HEK293T (cell line): ENCODE measurements around the gene PDS5A.
"Not testable (repeated sequence)": the region's sequence is repeated elsewhere in the genome, so short reads cannot be mapped to it uniquely, and the experiment has no call there.

Experiments used
- CTCF ChIA-PET: fragments of 350-600 bp; formaldehyde crosslinking; extraction: SDS; loops from one replicate; lab custom pipeline; 2021; ENCODE audit warnings: antibody characterized with exemption, inconsistent platforms; lab: Yijun Ruan, JAX
- POLR2A ChIA-PET: fragments of 350-600 bp; formaldehyde crosslinking; extraction: SDS; loops from one replicate; lab custom pipeline; 2020; ENCODE audit warnings: antibody characterized with exemption, inconsistent platforms; lab: Yijun Ruan, JAX
- DNase-seq: peaks from one replicate; pipeline ENCODE4 v3.0.0; 2012; ENCODE audit warnings: mixed read lengths; ENCODE audit errors: extremely low spot score
- ARNT ChIP-seq: fragments of 450-650 bp; IDR thresholded peaks from 2 replicates; pipeline ENCODE4 v1.6.1; 2017; ENCODE audit warnings: mild to moderate bottlenecking
- BHLHE40 ChIP-seq: fragments of 450-650 bp; IDR thresholded peaks from 2 replicates; pipeline ENCODE4 v1.6.1; 2016; ENCODE audit warnings: mild to moderate bottlenecking, moderate library complexity, borderline replicate concordance
- CTBP1 ChIP-seq: fragments of 450-650 bp; IDR thresholded peaks from 2 replicates; pipeline ENCODE4 v1.6.1; 2016; ENCODE audit warnings: borderline replicate concordance
- ELF4 ChIP-seq: fragments of 450-650 bp; IDR thresholded peaks from 2 replicates; pipeline ENCODE4 v1.6.1; 2017; ENCODE audit warnings: antibody characterized with exemption
- FOXA1 ChIP-seq: fragments of 450-650 bp; IDR thresholded peaks from 2 replicates; pipeline ENCODE4 v1.6.1; 2016; ENCODE audit warnings: mild to moderate bottlenecking
- FOXK2 ChIP-seq: fragments of 450-650 bp; IDR thresholded peaks from 2 replicates; pipeline ENCODE4 v1.6.1; 2016; ENCODE audit warnings: mild to moderate bottlenecking
- FOXM1 ChIP-seq: fragments of 450-650 bp; IDR thresholded peaks from 2 replicates; pipeline ENCODE4 v1.6.1; 2017; ENCODE audit warnings: mild to moderate bottlenecking, borderline replicate concordance
- HDGF ChIP-seq: fragments of 450-650 bp; IDR thresholded peaks from 2 replicates; pipeline ENCODE4 v1.6.1; 2017; ENCODE audit warnings: antibody characterized with exemption, borderline replicate concordance
- L3MBTL2 ChIP-seq: fragments of 450-650 bp; conservative IDR thresholded peaks from 2 replicates; pipeline ENCODE4 v1.6.1; 2016; ENCODE audit warnings: mild to moderate bottlenecking
- LEF1 ChIP-seq: fragments of 450-650 bp; IDR thresholded peaks from 2 replicates; pipeline ENCODE4 v1.6.1; 2017; ENCODE audit warnings: mild to moderate bottlenecking, borderline replicate concordance
- NFRKB ChIP-seq: fragments of 450-650 bp; IDR thresholded peaks from 2 replicates; pipeline ENCODE4 v1.6.1; 2016; ENCODE audit warnings: mild to moderate bottlenecking, moderate library complexity
- SP1 ChIP-seq: fragments of 450-650 bp; IDR thresholded peaks from 2 replicates; pipeline ENCODE4 v1.6.1; 2017
- SUZ12 ChIP-seq: fragments of 450-650 bp; IDR thresholded peaks from 2 replicates; pipeline ENCODE4 v1.6.1; 2016; ENCODE audit warnings: mild to moderate bottlenecking
- TARDBP ChIP-seq: fragments of 450-650 bp; IDR thresholded peaks from 2 replicates; pipeline ENCODE4 v1.6.1; 2016
- ZNF384 ChIP-seq: fragments of 450-650 bp; IDR thresholded peaks from 2 replicates; pipeline ENCODE4 v1.6.1; 2016
- TF ChIP-seq, protein P1 (sequence below): fragments of 450-650 bp; IDR thresholded peaks from 2 replicates; pipeline ENCODE4 v1.6.1; 2016

PDS5A gene

DNA sequence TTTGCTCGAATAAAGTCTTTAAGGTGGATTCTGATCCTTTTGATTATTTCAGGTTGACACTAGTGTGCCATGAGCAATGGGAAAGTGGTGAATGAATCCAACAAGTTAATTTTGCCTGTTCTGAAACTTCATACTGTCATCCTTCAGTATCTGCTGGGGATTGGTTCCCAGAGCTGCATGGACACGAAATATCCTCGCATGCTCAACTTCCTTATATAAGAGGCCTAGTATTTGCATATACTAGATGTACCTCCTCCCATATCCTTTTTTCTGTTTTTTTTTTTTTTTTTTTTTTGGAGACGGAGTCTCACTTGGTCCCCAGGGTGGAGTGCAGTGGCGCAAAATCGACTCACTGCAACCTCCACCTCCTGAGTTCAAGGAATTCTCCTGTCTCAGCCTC lies 23.0 kb upstream of the PDS5A start:
- no peak for TF ChIP-seq CTBP1
- no peak for TF ChIP-seq NFRKB
- TF ChIP-seq BHLHE40: no peak
- TF ChIP-seq ARNT: no peak
- no peak for TF ChIP-seq FOXK2
- no peak for TF ChIP-seq TARDBP
- no peak for TF ChIP-seq FOXM1
- TF ChIP-seq SP1: no peak
- TF ChIP-seq ZNF384: no peak
- TF ChIP-seq, protein P1, sequence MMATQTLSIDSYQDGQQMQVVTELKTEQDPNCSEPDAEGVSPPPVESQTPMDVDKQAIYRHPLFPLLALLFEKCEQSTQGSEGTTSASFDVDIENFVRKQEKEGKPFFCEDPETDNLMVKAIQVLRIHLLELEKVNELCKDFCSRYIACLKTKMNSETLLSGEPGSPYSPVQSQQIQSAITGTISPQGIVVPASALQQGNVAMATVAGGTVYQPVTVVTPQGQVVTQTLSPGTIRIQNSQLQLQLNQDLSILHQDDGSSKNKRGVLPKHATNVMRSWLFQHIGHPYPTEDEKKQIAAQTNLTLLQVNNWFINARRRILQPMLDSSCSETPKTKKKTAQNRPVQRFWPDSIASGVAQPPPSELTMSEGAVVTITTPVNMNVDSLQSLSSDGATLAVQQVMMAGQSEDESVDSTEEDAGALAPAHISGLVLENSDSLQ: no peak
- no peak for TF ChIP-seq LEF1
- ChIA-PET POLR2A (no interaction called here), CTCF (no interaction called here)
- no peak for DNase-seq

GRCh38 chr4:39998659-39999345 lies 21.1 kb upstream of the PDS5A start:
- no peak for TF ChIP-seq ZNF384
- no peak for TF ChIP-seq FOXM1
- no peak for TF ChIP-seq SP1
- no peak for TF ChIP-seq TARDBP
- TF ChIP-seq, protein P1: no peak
- no peak for TF ChIP-seq NFRKB
- no peak for TF ChIP-seq BHLHE40
- TF ChIP-seq CTBP1: no peak
- TF ChIP-seq ARNT: no peak
- TF ChIP-seq FOXA1: no peak
- TF ChIP-seq LEF1: no peak
- no peak for TF ChIP-seq SUZ12
- no peak for TF ChIP-seq ELF4
- TF ChIP-seq FOXK2: no peak
- TF ChIP-seq L3MBTL2: no peak
- TF ChIP-seq HDGF: no peak
- ChIA-PET POLR2A (no interaction called here), CTCF (interaction anchor here (0.6 to 1.2 kb wide), 2 partner anchors 21 to 292 kb away, joined by 5 to 6 read pairs; no protein-coding TSS in a partner anchor)
- DNase-seq: no peak

DNA sequence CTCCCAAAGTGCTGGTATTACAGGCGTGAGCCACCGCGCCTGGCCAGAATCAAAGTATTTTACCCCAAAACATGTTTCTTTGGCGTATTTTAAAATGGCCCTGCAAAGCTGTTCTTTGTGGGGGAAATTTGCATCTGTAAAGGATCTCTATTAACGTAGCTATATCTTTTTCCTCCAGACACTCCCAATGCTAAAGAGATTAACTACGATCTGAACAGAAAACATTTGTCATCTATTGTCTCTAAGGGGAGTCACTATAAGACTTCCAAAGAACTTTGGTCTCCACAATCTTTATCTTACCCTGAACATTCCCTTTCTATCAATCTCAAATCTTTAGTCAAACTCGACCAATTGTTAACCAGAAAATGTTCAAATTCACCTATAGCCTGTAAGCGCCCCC lies 19.1 kb upstream of the PDS5A start:
- CTCF ChIA-PET: no interaction called here
- no peak for DNase-seq
- POLR2A ChIA-PET: no interaction called here
- TF ChIP-seq, protein P1: no peak
- no peak for TF ChIP-seq L3MBTL2
- no peak for TF ChIP-seq TARDBP
- TF ChIP-seq HDGF: no peak
- no peak for TF ChIP-seq BHLHE40
- TF ChIP-seq FOXA1: no peak
- no peak for TF ChIP-seq CTBP1
- TF ChIP-seq LEF1: no peak
- no peak for TF ChIP-seq ELF4
- TF ChIP-seq ARNT: no peak

GRCh38 chr4:39994406-39994805 lies 16.7 kb upstream of the PDS5A start:
- no peak for DNase-seq
- ChIA-PET CTCF (interaction anchor here (0.7 kb wide), 1 partner anchor 13 kb away, joined by 4 read pairs; no protein-coding TSS in a partner anchor), POLR2A (interaction anchor here (0.6 kb wide), 1 partner anchor 296 kb away, joined by 3 read pairs; no protein-coding TSS in a partner anchor)
- TF ChIP-seq LEF1: no peak
- no peak for TF ChIP-seq NFRKB
- TF ChIP-seq HDGF: no peak
- TF ChIP-seq FOXK2: no peak
- no peak for TF ChIP-seq FOXA1
- TF ChIP-seq L3MBTL2: no peak
- TF ChIP-seq FOXM1: no peak
- TF ChIP-seq SUZ12: no peak

GRCh38 chr4:39989381-39989780 lies 11.7 kb upstream of the PDS5A start:
- POLR2A ChIA-PET: not testable (repeated sequence)

GRCh38 chr4:39987485-39987884 lies 9.8 kb upstream of the PDS5A start:
- no peak for DNase-seq
- ChIA-PET CTCF (interaction anchor here (0.6 to 0.7 kb wide), 2 partner anchors 260 to 576 kb away, joined by 3 read pairs; no protein-coding TSS in a partner anchor), POLR2A (no interaction called here)

More at GRCh38 chr4:39989381-39989780, 11.7 kb upstream of the PDS5A start:
- CTCF ChIA-PET, DNase-seq: not testable (repeated sequence)

More at GRCh38 chr4:39987485-39987884, 9.8 kb upstream of the PDS5A start:
- no peak for TF ChIP-seq SUZ12
- TF ChIP-seq, protein P1: no peak
- no peak for TF ChIP-seq ARNT
- no peak for TF ChIP-seq ZNF384
- no peak for TF ChIP-seq SP1
- TF ChIP-seq LEF1: no peak
- no peak for TF ChIP-seq BHLHE40
- TF ChIP-seq FOXK2: no peak
- no peak for TF ChIP-seq HDGF
- TF ChIP-seq FOXM1: no peak
- TF ChIP-seq CTBP1: no peak
- no peak for TF ChIP-seq L3MBTL2
- no peak for TF ChIP-seq ELF4
- TF ChIP-seq TARDBP: no peak
- no peak for TF ChIP-seq NFRKB
- no peak for TF ChIP-seq FOXA1
